Spleen (tissue), 11 donors: ENCODE results near the gene SLTM. TPM values are rescaled to one million over a fixed set of nuclear protein-coding genes. Genes with fewer than 3 reads are reported as not detected.

ENCODE experiments used
- DNase-seq: peaks from one replicate; pipeline ENCODE4 v3.0.0-alpha.2; 2020
- H3K27ac ChIP-seq, 8 donors: fragments of 200-600 bp; sonication (generic) in 7 of 8; 1 replicate in 4 of 8; 2 replicates in 4 of 8; pipeline versions ENCODE4 v1.5.0 to v1.8.0; 2016 to 2021; ENCODE audit warnings: inconsistent platforms in 4 of 8, mild to moderate bottlenecking in 4 of 8, moderate library complexity in 1 of 8
- H3K27me3 ChIP-seq, 7 donors: fragments of 200-600 bp; sonication (generic) in 6 of 7; replicated peaks in 1 of 7; 1 replicate in 4 of 7; 2 replicates in 3 of 7; pipeline versions ENCODE4 v1.5.0 to v1.8.0; 2016 to 2021; ENCODE audit warnings: inconsistent platforms in 3 of 7, mild to moderate bottlenecking in 1 of 7
- H3K36me3 ChIP-seq, 6 donors: fragments of 200-600 bp; sonication (generic) in 5 of 6; 1 replicate in 4 of 6; 2 replicates in 2 of 6; pipeline versions ENCODE4 v1.5.0 to v1.8.0; 2016 to 2021; ENCODE audit warnings: inconsistent platforms in 2 of 6
- H3K4me1 ChIP-seq, 6 donors: fragments of 200-600 bp; sonication (generic) in 5 of 6; 1 replicate in 3 of 6; 2 replicates in 3 of 6; pipeline versions ENCODE4 v1.5.0 to v1.8.0; 2016 to 2021; ENCODE audit warnings: inconsistent platforms in 3 of 6
- H3K4me3 ChIP-seq, 8 donors: fragments of 200-600 bp; sonication (generic) in 7 of 8; 1 replicate in 4 of 8; 2 replicates in 4 of 8; pipeline versions ENCODE4 v1.5.0 to v1.8.0; 2016 to 2021; ENCODE audit warnings: inconsistent platforms in 4 of 8, mild to moderate bottlenecking in 4 of 8, moderate library complexity in 2 of 8
- H3K9me3 ChIP-seq, 8 donors: fragments of 200-600 bp; sonication (generic) in 7 of 8; 1 replicate in 4 of 8; 2 replicates in 4 of 8; pipeline versions ENCODE4 v1.5.0 to v1.8.0; 2016 to 2021; ENCODE audit warnings: inconsistent platforms in 4 of 8
- POLR2A ChIP-seq, 3 donors: fragments of 450-650 bp; IDR thresholded peaks; one replicate each; pipeline ENCODE4 v1.5.1; 2017; ENCODE audit warnings: antibody characterized with exemption in 3 of 3, mild to moderate bottlenecking in 1 of 3
- POLR2AphosphoS5 ChIP-seq, 3 donors: sonication (generic); formaldehyde crosslinking; IDR thresholded peaks; one replicate each; pipeline ENCODE4 v1.5.1; 2017; ENCODE audit warnings: antibody characterized with exemption in 3 of 3
- WGBS, 5 donors: extraction: QIAGEN DNeasy Blood & Tissue Kit in 3 of 5; methylation state at CpG; one replicate each; pipeline versions ENCODE4 v1.1.5 to v1.1.7; 2013 to 2018; 5-methylcytosine and 5-hydroxymethylcytosine counted together
- intact Hi-C: fragments of 100-400 bp; cut with DNase I; formaldehyde crosslinking; loops from one replicate; pipeline ENCODE4 v1.15.0; 2023; ENCODE audit warnings: low total_unique reads
- polyA plus RNA-seq, 3 donors: library from polyadenylated mRNA; stranded (reverse); fragments of 200-250 nt; gene quantifications; one replicate each; pipeline ENCODE4 v1.2.1, GENCODE V29; 2013
- total RNA-seq, 7 donors: library from RNA; depleted of rRNA in 3 of 7; stranded (reverse); fragments of >200 nt in 3 of 7; fragmentation: NEBNext Ultra II Directional in 4 of 7; extraction: Animal tissue kit (Norgen Biotek cat#: 25700) in 4 of 7; gene quantifications; one replicate each; pipeline versions ENCODE4 v1.1.0 to v1.2.1, GENCODE V29; 2016 to 2021
- TF ChIP-seq, protein P1 (sequence below), 11 experiments: fragments of 200-600 bp in 7 of 11; fragments of 450-650 bp in 4 of 11; sonication (generic) in 4 of 11; IDR thresholded peaks in 8 of 11; conservative IDR thresholded peaks in 3 of 11; 1 replicate in 7 of 11; 2 replicates in 4 of 11; pipeline versions ENCODE4 v1.4.0 to v1.8.0; 2016 to 2021; ENCODE audit warnings: antibody characterized with exemption in 11 of 11, inconsistent platforms in 4 of 11, mild to moderate bottlenecking in 1 of 11
- donor health status: healthy with polysubstance abuse.
- donor health status: DM: no; HTN: no; CAD: no; lungs with moderate emphysema.
- donor health status: DM: no; HTN: no; CAD: no.
- donor health status: Bipolar disorder and iron deficiency.
- donor health status: healthy.
- donor health status: DM: no; HTN: no; CAD: no.
- donor health status: DM: yes; HTN: yes; CAD: no.

Gene SLTM
- total and polyA plus RNA-seq, 10 donors: 43.7 to 176 (median 109) TPM

DNA sequence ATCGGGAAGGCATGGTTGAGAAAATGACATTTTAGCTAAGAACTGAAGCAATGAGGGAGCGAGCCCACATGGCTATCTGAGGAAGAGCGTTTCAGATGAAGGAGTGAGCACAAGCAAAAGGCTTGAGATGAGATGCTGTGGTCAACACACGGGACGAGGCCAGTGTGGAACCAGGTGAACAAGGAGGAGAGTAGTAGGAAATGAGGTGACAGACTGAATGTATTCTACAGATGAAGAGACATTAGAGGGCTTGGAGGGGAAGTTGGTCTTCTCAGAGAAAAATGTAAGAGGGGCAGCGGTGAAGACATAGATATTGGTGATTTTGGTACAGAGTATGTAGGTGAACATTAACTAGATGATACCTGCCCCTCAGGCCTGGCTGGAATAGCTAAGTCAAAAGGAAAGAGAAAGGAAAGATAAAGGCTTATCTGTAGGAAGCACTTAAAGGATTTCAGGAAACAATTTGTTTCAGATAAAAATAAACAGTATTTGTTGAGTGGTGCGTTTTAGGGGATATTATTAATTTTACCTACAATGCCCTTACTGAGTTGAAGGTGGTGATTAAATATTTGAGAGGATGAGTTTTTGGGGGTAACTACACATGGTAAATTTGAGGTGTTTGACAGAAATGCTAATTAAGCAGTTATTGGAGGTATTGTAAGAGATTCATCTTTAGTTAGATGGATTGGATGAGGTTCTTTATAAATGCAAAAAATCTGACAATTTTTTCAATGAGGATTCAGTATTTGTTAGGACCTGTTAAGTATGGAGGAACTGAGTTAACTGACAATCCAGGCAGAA is 57.0 kb downstream of the SLTM start:
- no peak for DNase-seq
- Histone ChIP-seq H3K4me3 (no peak overlapping the region), H3K9me3 (no peaks in the 10 kb centered on the region), H3K36me3 (peaks cover 0 to 56% (median 42%) of the 10 kb centered on the region in 6 donors), H3K4me1 (peaks cover 0 to 13% (median 0%) of the 10 kb centered on the region in 6 donors), H3K27ac (no peak overlapping the region), H3K27me3 (no peaks in the 10 kb centered on the region)
- WGBS, 5 donors: 70 to 88% (median 80%) methylated on average over 7 of the region's 7 CpGs
- TF ChIP-seq, protein P1, sequence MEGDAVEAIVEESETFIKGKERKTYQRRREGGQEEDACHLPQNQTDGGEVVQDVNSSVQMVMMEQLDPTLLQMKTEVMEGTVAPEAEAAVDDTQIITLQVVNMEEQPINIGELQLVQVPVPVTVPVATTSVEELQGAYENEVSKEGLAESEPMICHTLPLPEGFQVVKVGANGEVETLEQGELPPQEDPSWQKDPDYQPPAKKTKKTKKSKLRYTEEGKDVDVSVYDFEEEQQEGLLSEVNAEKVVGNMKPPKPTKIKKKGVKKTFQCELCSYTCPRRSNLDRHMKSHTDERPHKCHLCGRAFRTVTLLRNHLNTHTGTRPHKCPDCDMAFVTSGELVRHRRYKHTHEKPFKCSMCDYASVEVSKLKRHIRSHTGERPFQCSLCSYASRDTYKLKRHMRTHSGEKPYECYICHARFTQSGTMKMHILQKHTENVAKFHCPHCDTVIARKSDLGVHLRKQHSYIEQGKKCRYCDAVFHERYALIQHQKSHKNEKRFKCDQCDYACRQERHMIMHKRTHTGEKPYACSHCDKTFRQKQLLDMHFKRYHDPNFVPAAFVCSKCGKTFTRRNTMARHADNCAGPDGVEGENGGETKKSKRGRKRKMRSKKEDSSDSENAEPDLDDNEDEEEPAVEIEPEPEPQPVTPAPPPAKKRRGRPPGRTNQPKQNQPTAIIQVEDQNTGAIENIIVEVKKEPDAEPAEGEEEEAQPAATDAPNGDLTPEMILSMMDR (IDR thresholded peaks at IDR 0.05 in 8 of 11, conservative IDR thresholded peaks at IDR 0.05 in 3 of 11): no peak
- peak in 1 of 3 donors; percentile 19 for TF ChIP-seq POLR2AphosphoS5 (IDR thresholded peaks at IDR 0.05)
- TF ChIP-seq POLR2A (IDR thresholded peaks at IDR 0.05): no peak
- intact Hi-C loops: no loop called here

DNA sequence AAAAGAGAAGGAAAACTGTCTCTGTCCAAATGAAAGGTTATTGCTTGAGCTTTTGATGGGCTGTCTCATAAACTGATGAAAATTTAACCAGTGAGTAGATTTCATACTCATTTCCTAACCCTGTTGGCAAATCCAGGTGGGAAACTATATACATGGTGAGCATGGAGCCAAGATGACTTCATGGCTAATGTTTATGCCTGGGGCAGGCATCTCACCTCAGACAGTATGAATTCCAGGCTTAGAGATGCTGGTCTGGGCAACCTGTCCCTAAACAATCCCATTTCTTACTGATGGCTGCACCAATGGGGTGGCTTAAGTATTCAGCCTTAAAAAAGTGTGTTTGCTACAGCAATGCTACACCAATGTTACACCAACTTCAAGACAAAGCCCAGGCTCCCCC is 58.1 kb downstream of the SLTM start:
- Histone ChIP-seq H3K4me1 (peaks cover 0 to 13% (median 0%) of the 10 kb centered on the region in 6 donors), H3K9me3 (no peaks in the 10 kb centered on the region), H3K27ac (no peak overlapping the region), H3K4me3 (no peak overlapping the region), H3K27me3 (no peaks in the 10 kb centered on the region), H3K36me3 (peaks cover 0 to 45% (median 30%) of the 10 kb centered on the region in 6 donors)
- intact Hi-C loops: no loop called here
- no peak for DNase-seq
- no peak for TF ChIP-seq POLR2AphosphoS5 (IDR thresholded peaks at IDR 0.05)
- no peak for TF ChIP-seq POLR2A (IDR thresholded peaks at IDR 0.05)
- TF ChIP-seq, protein P1 (IDR thresholded peaks at IDR 0.05 in 8 of 11, conservative IDR thresholded peaks at IDR 0.05 in 3 of 11): no peak

DNA sequence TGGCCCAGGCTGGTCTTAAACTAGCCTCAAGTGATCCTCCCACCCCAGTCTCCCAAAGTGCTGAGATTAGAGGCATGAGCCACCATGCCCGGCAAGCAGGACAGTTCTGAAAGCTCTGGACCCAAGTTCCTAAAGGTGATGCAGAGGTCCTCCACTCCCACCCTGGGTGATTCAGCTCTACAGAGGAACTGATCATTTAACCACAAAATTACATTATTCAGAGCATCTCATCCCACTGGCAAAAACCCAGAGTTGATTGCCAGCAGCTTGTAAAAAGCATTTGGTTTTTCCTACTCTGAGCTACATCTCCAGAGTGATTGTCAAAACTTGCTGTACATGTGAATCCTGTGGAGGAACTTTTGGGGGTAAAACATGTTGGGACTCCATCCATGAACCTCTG is 60.2 kb downstream of the SLTM start:
- Histone ChIP-seq H3K4me1 (peaks cover 0 to 4% (median 0%) of the 10 kb centered on the region in 6 donors), H3K9me3 (no peaks in the 10 kb centered on the region), H3K36me3 (peaks cover 0 to 24% (median 13%) of the 10 kb centered on the region in 6 donors), H3K4me3 (no peak overlapping the region), H3K27ac (no peak overlapping the region), H3K27me3 (no peaks in the 10 kb centered on the region)
- TF ChIP-seq, protein P1 (IDR thresholded peaks at IDR 0.05 in 8 of 11, conservative IDR thresholded peaks at IDR 0.05 in 3 of 11): no peak
- TF ChIP-seq POLR2AphosphoS5 (IDR thresholded peaks at IDR 0.05): no peak
- no peak for TF ChIP-seq POLR2A (IDR thresholded peaks at IDR 0.05)
- 49 to 93% (median 56%) methylated on average over 1 of the region's 1 CpG for WGBS, 5 donors
- no peak for DNase-seq
- intact Hi-C loops: no loop called here

DNA sequence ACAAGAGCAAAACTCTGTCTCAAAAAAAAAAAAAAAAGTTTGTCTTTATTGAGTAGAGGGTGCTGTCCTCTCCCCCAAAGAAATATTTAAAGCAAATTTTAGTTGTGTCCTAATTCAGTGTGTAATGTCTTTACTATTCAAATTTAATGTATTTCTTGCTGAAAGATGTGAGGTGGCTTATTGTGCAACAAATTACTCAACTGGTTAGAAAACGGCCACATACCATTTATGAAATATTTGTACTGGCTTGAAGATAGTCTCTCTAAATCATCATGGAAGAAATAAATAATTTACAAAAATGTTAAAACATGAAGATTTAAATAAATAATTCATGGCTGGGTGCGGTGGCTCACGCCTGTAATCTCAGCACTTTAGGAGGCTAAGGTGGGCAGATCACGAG is 63.0 kb downstream of the SLTM start:
- H3K27ac ChIP-seq: no peak overlapping the region
- H3K4me1 ChIP-seq: peaks cover 0 to 5% (median 0%) of the 10 kb centered on the region in 6 donors
- TF ChIP-seq POLR2AphosphoS5 (IDR thresholded peaks at IDR 0.05): no peak
- TF ChIP-seq, protein P1 (IDR thresholded peaks at IDR 0.05 in 8 of 11, conservative IDR thresholded peaks at IDR 0.05 in 3 of 11): no peak
- no peak for TF ChIP-seq POLR2A (IDR thresholded peaks at IDR 0.05)
- no peaks in the 10 kb centered on the region for H3K36me3 ChIP-seq
- H3K9me3 ChIP-seq: no peaks in the 10 kb centered on the region
- H3K4me3 ChIP-seq: no peak overlapping the region
- WGBS, 5 donors: 72 to 91% (median 88%) methylated on average over 4 of the region's 4 CpGs
- H3K27me3 ChIP-seq: no peaks in the 10 kb centered on the region
- DNase-seq: no peak
- intact Hi-C loops: no loop called here
